Esophagus squamous epithelium (tissue), 5 donors: ENCODE data around the gene KCNK6. TPM values are rescaled to one million over a fixed set of nuclear protein-coding genes. Genes with fewer than 3 reads are reported as not detected.

Experiments used
- DNase-seq: peaks from one replicate; lab custom pipeline; 2025; lab: John Stamatoyannopoulos, UW
- H3K27ac ChIP-seq, 4 donors: fragments of 200-600 bp; sonication (generic); one replicate each; pipeline ENCODE4 v1.5.1; 2016 to 2019; ENCODE audit warnings: mild to moderate bottlenecking in 1 of 4
- H3K27me3 ChIP-seq, 4 donors: fragments of 200-600 bp; sonication (generic); 1 replicate in 3 of 4; 2 replicates in 1 of 4; pipeline versions ENCODE4 v1.5.1 to v1.6.0; 2017 to 2021; ENCODE audit warnings: antibody characterized with exemption in 1 of 4
- H3K36me3 ChIP-seq, 3 donors: fragments of 200-600 bp; sonication (generic); one replicate each; pipeline ENCODE4 v1.5.1; 2016 to 2019
- H3K4me1 ChIP-seq, 3 donors: fragments of 200-600 bp; sonication (generic); one replicate each; pipeline ENCODE4 v1.5.1; 2017 to 2019
- H3K4me3 ChIP-seq, 4 donors: fragments of 200-600 bp; sonication (generic); 1 replicate in 3 of 4; 2 replicates in 1 of 4; pipeline ENCODE4 v1.5.1; 2016 to 2019; ENCODE audit warnings: mild to moderate bottlenecking in 2 of 4, moderate library complexity in 1 of 4
- H3K9me3 ChIP-seq, 3 donors: fragments of 200-600 bp; sonication (generic); one replicate each; pipeline ENCODE4 v1.5.1; 2016 to 2019
- CTCF ChIP-seq, 6 experiments: fragments of 450-650 bp in 4 of 6; fragments of 200-600 bp in 2 of 6; sonication (generic) in 2 of 6; IDR thresholded peaks; one replicate each; pipeline ENCODE4 v1.5.1; 2016 to 2019; ENCODE audit warnings: antibody characterized with exemption in 6 of 6, mild to moderate bottlenecking in 4 of 6, moderate library complexity in 4 of 6
- POLR2A ChIP-seq, 4 donors: fragments of 450-650 bp; IDR thresholded peaks; one replicate each; pipeline ENCODE4 v1.6.1; 2017; ENCODE audit warnings: antibody characterized with exemption in 4 of 4, mild to moderate bottlenecking in 4 of 4, moderate library complexity in 3 of 4
- WGBS, 2 donors: methylation state at CpG; one replicate each; pipeline ENCODE4 v1.1.5; 2018; 5-methylcytosine and 5-hydroxymethylcytosine counted together
- intact Hi-C: fragments of 100-400 bp; cut with DNase I; formaldehyde crosslinking; loops from one replicate; pipeline ENCODE4 v1.15.0; 2022
- total RNA-seq, 4 donors: library from RNA; depleted of rRNA; stranded (reverse); fragments of >200 nt; gene quantifications; one replicate each; pipeline ENCODE4 v1.1.0, GENCODE V29; 2016
- donor health status: DM: yes; HTN: yes; CAD: no.

KCNK6 gene
- total RNA-seq, 4 donors from 2014 or later = 13.7 to 27.0 (median 21.6) TPM

DNA sequence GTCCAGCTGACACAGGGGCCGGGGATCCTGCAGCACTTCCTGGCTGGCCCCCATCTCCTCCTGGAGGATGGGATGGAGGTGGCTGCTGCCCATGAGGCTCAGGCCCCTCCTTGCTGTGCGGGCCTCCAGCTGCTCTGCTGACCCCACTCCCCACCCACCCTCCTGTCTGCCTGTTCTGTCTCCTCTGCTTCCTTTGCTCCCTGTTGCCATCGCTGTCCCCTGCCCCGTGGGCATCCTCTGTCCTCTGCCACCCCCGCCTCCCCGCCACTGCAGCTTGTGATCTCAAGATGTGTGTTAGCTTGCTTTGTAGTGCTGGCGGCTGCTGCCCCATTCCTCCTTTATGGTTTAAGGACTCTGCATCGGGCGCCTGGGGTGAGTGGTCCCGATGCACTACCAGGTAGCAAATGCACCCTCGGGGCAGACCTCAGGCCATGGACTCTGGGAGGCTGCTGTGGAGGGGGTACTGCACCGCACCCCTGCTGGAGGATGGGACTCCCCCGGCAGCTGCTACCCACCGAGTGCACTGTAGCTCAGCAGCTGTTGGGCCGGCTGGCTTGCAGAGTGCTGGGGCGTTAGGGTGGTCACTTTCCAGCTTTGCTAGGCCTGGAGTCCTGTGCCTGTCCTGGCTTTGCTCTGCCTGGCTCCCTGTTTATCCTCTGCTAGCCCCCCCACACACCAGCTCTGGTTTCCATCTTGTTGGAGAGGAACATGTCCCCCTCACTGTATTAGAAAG lies 31.4 kb upstream of the KCNK6 start:
- WGBS, 2 donors = 80 to 93% methylated on average over 2 to 3 of the region's 16 CpGs
- H3K27me3 ChIP-seq = no peaks in the 10 kb centered on the region
- H3K9me3 ChIP-seq = no peaks in the 10 kb centered on the region
- H3K4me1 ChIP-seq = peaks cover 12 to 82% (median 18%) of the 10 kb centered on the region in 3 donors
- no peak overlapping the region for H3K4me3 ChIP-seq
- DNase-seq = no peak
- no peak overlapping the region for H3K27ac ChIP-seq
- TF ChIP-seq CTCF (IDR thresholded peaks at IDR 0.05) = no peak
- no peak for TF ChIP-seq POLR2A (IDR thresholded peaks at IDR 0.05)
- H3K36me3 ChIP-seq = peaks cover 4 to 89% (median 20%) of the 10 kb centered on the region in 3 donors
- intact Hi-C loops = no loop called here

- Histone ChIP-seq H3K36me3 (peaks cover 4 to 86% (median 20%) of the 10 kb centered on the region in 3 donors), H3K4me3 (no peak overlapping the region), H3K27ac (peak overlapping the region; percentile 67 to 89 (median 82)), H3K27me3 (no peaks in the 10 kb centered on the region), H3K4me1 (peaks cover 12 to 79% (median 18%) of the 10 kb centered on the region in 3 donors), H3K9me3 (no peaks in the 10 kb centered on the region)
- intact Hi-C loops = no loop called here
- no peak for DNase-seq
- TF ChIP-seq POLR2A (IDR thresholded peaks at IDR 0.05) = no peak
- TF ChIP-seq CTCF (IDR thresholded peaks at IDR 0.05) = no peak
- WGBS, 2 donors = 94 to 95% methylated on average over 8 to 12 of the region's 15 CpGs
Observed at GRCh38 chr19:38289955-38290354, 29.7 kb upstream of the KCNK6 start.

DNA sequence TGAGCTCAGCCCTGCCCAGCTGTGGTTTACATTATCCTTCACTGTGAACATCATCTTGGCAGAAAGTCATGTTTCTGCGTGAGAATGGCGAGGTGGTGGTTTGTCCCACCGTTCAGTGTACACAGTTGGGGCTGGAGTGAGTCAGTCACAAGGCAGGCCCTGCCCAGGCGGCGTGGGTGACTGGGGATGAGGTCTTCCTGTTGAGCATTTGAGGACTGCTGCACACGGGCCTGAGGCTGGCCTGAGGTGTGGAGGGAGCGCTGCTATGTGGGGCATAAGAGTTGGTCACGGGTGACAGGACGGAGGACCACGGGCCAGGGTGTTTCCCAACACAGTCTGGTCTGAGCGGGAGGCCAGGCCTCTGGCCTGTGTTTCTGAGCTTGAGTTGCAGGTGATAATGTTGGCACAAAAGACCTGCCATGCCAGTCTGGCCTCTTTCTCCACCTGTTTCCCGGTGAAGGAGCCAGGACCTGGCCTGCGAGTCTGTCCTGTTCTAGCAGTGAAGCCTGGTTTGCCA lies 29.0 kb upstream of the KCNK6 start:
- Histone ChIP-seq H3K4me1 (peaks cover 18 to 82% (median 19%) of the 10 kb centered on the region in 3 donors), H3K27me3 (no peaks in the 10 kb centered on the region), H3K4me3 (no peak overlapping the region), H3K9me3 (no peaks in the 10 kb centered on the region), H3K27ac (peak overlapping the region; percentile 67 to 89 (median 82)), H3K36me3 (peaks cover 4 to 78% (median 20%) of the 10 kb centered on the region in 3 donors)
- no peak for DNase-seq
- TF ChIP-seq POLR2A (IDR thresholded peaks at IDR 0.05) (no peak), CTCF (IDR thresholded peaks at IDR 0.05) (no peak)
- intact Hi-C loops = no loop called here
- 51 to 53% methylated on average over 6 to 11 of the region's 13 CpGs for WGBS, 2 donors

DNA sequence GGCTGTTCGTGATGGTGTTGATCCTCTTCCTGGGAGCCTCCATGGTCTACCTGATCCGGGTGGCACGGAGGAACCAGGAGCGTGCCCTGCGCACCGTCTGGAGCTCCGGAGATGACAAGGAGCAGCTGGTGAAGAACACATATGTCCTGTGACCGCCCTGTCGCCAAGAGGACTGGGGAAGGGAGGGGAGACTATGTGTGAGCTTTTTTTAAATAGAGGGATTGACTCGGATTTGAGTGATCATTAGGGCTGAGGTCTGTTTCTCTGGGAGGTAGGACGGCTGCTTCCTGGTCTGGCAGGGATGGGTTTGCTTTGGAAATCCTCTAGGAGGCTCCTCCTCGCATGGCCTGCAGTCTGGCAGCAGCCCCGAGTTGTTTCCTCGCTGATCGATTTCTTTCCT lies 27.8 kb upstream of the KCNK6 start:
- Histone ChIP-seq H3K27ac (peak overlapping the region; percentile 67 to 89 (median 82)), H3K9me3 (no peaks in the 10 kb centered on the region), H3K4me1 (peaks cover 18 to 85% (median 28%) of the 10 kb centered on the region in 3 donors), H3K4me3 (no peak overlapping the region), H3K36me3 (peaks cover 4 to 67% (median 20%) of the 10 kb centered on the region in 3 donors), H3K27me3 (no peaks in the 10 kb centered on the region)
- WGBS, 2 donors = 42 to 57% methylated on average over 7 to 8 of the region's 15 CpGs
- no peak for DNase-seq
- intact Hi-C loops = no loop called here
- TF ChIP-seq CTCF (IDR thresholded peaks at IDR 0.05) (peak in 1 of 6 experiments; percentile 8), POLR2A (IDR thresholded peaks at IDR 0.05) (no peak)

DNA sequence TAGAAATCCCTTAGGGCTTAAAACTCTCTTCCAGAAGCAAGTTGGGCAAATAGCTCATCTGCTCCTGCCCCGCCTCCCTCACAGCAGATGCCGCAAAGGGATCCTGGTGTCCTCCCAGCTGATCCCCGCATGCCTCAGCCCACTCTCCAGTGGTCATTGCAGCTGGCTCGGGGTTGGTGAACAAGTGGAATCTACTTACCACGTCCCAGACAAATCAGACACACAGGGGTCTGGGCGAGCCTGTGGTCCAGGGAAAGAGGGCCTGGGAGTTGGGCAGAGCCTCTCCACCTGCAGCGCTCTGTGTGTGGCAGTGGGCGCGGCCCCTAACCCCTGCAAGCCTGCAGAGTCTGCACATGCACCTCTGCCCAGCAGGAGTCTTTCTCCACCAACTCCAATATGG lies 26.4 kb upstream of the KCNK6 start:
- Histone ChIP-seq H3K27me3 (no peaks in the 10 kb centered on the region), H3K4me1 (peaks cover 19 to 97% (median 33%) of the 10 kb centered on the region in 3 donors), H3K27ac (peak overlapping the region in 2 of 4 donors; percentile 7 to 9), H3K36me3 (peaks cover 4 to 53% (median 17%) of the 10 kb centered on the region in 3 donors), H3K9me3 (no peaks in the 10 kb centered on the region), H3K4me3 (no peak overlapping the region)
- WGBS, 2 donors = 86 to 100% methylated on average over 3 to 8 of the region's 9 CpGs
- DNase-seq = no peak
- no peak for TF ChIP-seq POLR2A (IDR thresholded peaks at IDR 0.05)
- TF ChIP-seq CTCF (IDR thresholded peaks at IDR 0.05) = no peak
- intact Hi-C loops = no loop called here
